SK-MEL-5 (cell line): ENCODE results near the gene PRKG1. TPM values are rescaled to one million over a fixed set of nuclear protein-coding genes. Genes with fewer than 3 reads are reported as not detected.
A peak's percentile ranks its signal among the peaks of the same experiment; 100 is the strongest.
"Not testable (repeated sequence)": the region's sequence is repeated elsewhere in the genome, so short reads cannot be mapped to it uniquely, and the experiment has no call there.

Experiments
- DNase-seq: peaks from one replicate; pipeline ENCODE4 v3.0.0-alpha.2; 2016; ENCODE audit warnings: low read depth, low spot score
- in situ Hi-C: cut with HindIII; loops from 2 replicates; pipeline ENCODE4 v1.10.0; 2016; ENCODE audit warnings: low sequenced_read_pairs, high pct_unique_total_duplicates, low pct_unique_long_range_greater_than_20kb
- total RNA-seq: library from RNA; depleted of rRNA; stranded (reverse); fragments of >200 nt; shearing (Covaris generic); gene quantifications from 2 replicates; pipeline ENCODE4 v1.2.3, GENCODE V29; 2014

The PRKG1 gene
- total RNA-seq, 1 experiment from 2014 or later: 4.6 TPM

- DNase-seq: no peak
- in situ Hi-C loops: no loop called here
Observed at GRCh38 chr10:51364674-51365073, 290.4 kb downstream of the PRKG1 start.

GRCh38 chr10:51366044-51366443, 291.8 kb downstream of the PRKG1 start:
- DNase-seq: no peak
- in situ Hi-C loops: no loop called here

GRCh38 chr10:51367127-51367526, 292.8 kb downstream of the PRKG1 start:
- in situ Hi-C loops: no loop called here

GRCh38 chr10:51367694-51368093, 293.4 kb downstream of the PRKG1 start:
- in situ Hi-C loops: no loop called here
- DNase-seq: no peak

More at GRCh38 chr10:51367127-51367526, 292.8 kb downstream of the PRKG1 start:
- DNase-seq: no peak

DNA sequence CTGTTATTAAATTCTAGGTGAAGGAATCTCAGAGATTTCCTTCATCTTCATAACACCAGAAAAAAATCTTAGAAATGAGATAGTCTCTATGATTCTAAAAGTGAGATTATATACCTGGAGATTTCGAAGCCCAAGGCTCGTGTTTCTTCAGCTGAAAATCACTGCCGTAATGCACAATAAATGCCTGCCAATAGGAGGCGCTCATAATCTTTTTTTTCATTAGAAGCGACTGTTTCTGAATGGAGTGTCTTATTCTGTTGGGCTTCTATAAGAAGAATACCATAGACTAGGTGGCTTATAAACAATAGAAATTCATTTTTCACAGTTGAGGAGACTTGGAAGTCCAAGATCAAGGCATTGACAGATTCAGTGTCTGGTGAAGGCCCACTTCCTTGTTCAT, 294.7 kb downstream of the PRKG1 start:
- peak; percentile 9 for DNase-seq
- in situ Hi-C loops: no loop called here

DNA sequence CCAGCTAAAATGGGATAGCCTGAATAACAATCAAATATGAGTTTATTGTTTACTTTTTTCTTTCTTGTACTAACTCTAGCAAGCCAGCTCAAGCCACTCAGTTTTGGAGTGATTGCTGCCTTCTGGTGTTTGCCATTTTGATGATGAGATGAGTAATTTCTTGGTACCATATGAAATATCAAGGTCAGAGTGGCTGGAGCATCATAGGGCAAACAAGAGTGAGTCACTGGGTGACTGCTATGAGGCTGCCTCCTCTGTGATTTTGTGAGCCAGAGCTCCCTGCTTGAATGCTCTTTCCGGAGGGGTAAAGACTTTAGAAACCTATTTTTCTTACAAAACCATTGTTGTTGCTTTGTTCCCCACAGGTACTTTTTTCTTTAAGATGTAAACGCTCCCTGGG, 295.6 kb downstream of the PRKG1 start:
- in situ Hi-C loops: no loop called here
- DNase-seq: no peak

GRCh38 chr10:51371743-51372142, 297.5 kb downstream of the PRKG1 start:
- no peak for DNase-seq
- in situ Hi-C loops: no loop called here

- no peak for DNase-seq
- in situ Hi-C loops: no loop called here
Observed at GRCh38 chr10:51375790-51376189, 301.5 kb downstream of the PRKG1 start.

- in situ Hi-C loops: no loop called here
Observed at GRCh38 chr10:51377070-51377931, 303.0 kb downstream of the PRKG1 start.

GRCh38 chr10:51377932-51378599, 303.8 kb downstream of the PRKG1 start:
- in situ Hi-C loops: no loop called here
- DNase-seq: no peak

More at GRCh38 chr10:51377070-51377931, 303.0 kb downstream of the PRKG1 start:
- no peak for DNase-seq

DNA sequence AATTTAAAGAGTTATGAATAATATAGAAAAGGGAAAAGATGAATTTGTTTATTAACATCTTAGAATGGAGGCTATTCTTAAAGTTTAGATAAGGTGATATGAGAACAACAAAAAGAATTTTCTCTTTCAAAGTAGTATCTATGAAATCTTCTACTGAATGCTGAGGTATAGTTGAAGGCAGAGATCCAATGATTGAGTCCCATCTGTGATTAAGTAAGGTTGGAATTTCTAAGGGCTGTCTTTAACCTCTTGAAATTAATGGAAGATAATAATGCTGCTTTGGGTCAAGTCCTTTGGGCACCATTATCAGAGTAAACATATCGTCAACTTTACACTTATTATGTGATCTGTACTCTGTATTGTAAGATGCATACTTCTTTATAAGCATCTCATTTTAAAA, 307.9 kb downstream of the PRKG1 start:
- DNase-seq: no peak
- in situ Hi-C loops: no loop called here

DNA sequence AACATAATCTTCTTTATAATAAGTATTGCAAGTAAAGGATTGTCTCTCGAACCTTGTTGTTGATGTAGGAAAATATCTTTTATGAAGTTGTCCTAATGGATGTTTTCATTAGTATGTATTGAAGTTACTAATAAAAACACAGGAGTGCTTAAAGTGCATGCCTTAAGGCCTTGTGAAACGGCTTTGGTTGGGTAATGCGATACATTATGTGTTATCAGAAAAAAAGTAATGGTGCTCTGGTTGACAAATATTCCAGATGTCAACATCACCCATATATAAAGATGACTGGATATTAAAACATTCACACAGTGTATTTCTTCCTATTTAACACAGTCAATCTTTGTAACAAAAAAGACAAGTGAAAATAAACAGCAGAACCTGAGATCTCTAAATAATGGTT, 310.7 kb downstream of the PRKG1 start:
- no peak for DNase-seq
- in situ Hi-C loops: no loop called here

DNA sequence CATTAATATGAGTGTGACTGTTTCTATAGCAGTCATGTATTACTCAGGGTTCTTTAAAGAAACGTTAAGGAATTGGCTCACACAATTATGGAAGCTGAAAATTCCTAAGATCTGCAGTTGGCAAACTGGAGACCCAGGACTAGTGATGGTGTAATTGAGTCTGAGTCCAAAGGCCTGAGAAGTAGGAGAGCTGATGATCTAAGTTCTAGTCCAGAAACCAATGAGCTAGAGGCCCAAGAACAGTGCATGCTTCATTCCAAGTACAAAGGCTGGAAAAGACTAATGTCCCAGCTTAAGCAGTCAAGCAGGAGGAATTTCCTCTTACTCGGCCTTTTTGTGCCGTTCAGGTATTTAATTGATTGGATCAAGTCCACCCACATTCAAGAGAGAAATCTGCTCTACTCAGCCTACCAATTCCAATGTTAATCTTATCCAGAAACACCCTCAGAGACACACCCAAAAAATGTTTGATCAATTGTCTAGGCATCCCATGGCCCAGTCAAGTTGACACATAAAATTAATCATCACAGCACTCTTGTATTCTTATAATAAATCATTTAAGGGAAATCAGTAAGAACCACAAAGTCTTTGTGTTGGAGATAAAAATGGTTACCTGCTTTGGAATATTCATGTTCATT, 312.1 kb downstream of the PRKG1 start:
- no peak for DNase-seq
- in situ Hi-C loops: no loop called here

- peak; percentile 62 for DNase-seq
- in situ Hi-C loops: no loop called here
Observed at GRCh38 chr10:51389415-51390321, 315.4 kb downstream of the PRKG1 start.

GRCh38 chr10:51393006-51393405, 318.7 kb downstream of the PRKG1 start:
- in situ Hi-C loops, DNase-seq: not testable (repeated sequence)

GRCh38 chr10:51394039-51394438, 319.8 kb downstream of the PRKG1 start:
- no peak for DNase-seq
- in situ Hi-C loops: no loop called here

- no peak for DNase-seq
- in situ Hi-C loops: no loop called here
Observed at GRCh38 chr10:51397244-51397643, 323.0 kb downstream of the PRKG1 start.

DNA sequence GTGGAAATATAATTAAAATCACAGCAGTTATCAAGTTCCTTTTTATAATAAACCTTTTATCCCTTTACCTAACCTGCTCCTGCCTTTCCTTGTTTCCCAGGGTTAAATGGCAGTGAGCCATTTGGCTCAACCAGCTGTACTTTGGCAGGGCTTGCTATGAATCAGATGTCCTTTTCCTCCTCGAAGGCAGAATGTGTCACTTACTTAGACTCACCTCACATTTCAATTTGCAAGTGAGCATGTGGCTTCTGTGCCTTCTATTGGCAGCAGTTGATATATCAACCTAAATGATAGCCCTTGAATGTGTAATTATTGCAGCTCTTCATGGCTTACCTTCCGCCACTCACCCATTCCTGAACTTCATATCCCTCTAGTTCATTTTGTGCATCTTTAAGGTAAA, 323.4 kb downstream of the PRKG1 start:
- in situ Hi-C loops: no loop called here
- DNase-seq: no peak
